Measurements from ENCODE around the gene NHERF1.

NHERF1 gene

GRCh38 chr17:74775409-74776043 lies 27.1 kb downstream of the NHERF1 start:
- Mint-ChIP-seq H3K9me3 (no peaks in the 10 kb centered on the region), H3K4me3 (peak overlapping the region; percentile 98), H3K36me3 (peaks cover 38% of the 10 kb centered on the region), H3K27ac (peak overlapping the region; percentile 96), H3K27me3 (no peaks in the 10 kb centered on the region), H3K4me1 (peaks cover 59% of the 10 kb centered on the region)
- no peak for ATAC-seq

- peak; percentile 89 for ATAC-seq
- H3K27ac Mint-ChIP-seq = peak within 1 kb of the TSS; percentile 96
- no peaks in the 10 kb centered on the region for H3K27me3 Mint-ChIP-seq
- peak within 1 kb of the TSS; percentile 98 for H3K4me3 Mint-ChIP-seq
- H3K36me3 Mint-ChIP-seq = peaks cover 31% of the 10 kb centered on the region
- no peaks in the 10 kb centered on the region for H3K9me3 Mint-ChIP-seq
- peaks cover 61% of the 10 kb centered on the region for H3K4me1 Mint-ChIP-seq
Measured at GRCh38 chr17:74776044-74776962, 27.9 kb downstream of the NHERF1 start, which contains the start of gene NAT9. NAT9 (minus strand) TSS chr17:74776345; CDS start chr17:74775698, 647 bp downstream.

- Mint-ChIP-seq H3K4me3 (peak overlapping the region; percentile 98), H3K27me3 (no peaks in the 10 kb centered on the region), H3K27ac (peak overlapping the region; percentile 96), H3K36me3 (peaks cover 24% of the 10 kb centered on the region), H3K4me1 (peaks cover 65% of the 10 kb centered on the region), H3K9me3 (no peaks in the 10 kb centered on the region)
- no peak for ATAC-seq
Measured at GRCh38 chr17:74776990-74777389, 28.6 kb downstream of the NHERF1 start.

GRCh38 chr17:74777901-74778515 lies 29.6 kb downstream of the NHERF1 start:
- Mint-ChIP-seq H3K9me3 (no peaks in the 10 kb centered on the region), H3K4me3 (no peak overlapping the region), H3K27ac (no peak overlapping the region), H3K4me1 (peaks cover 63% of the 10 kb centered on the region), H3K36me3 (peaks cover 14% of the 10 kb centered on the region), H3K27me3 (no peaks in the 10 kb centered on the region)
- ATAC-seq = no peak

GRCh38 chr17:74778960-74779359 lies 30.5 kb downstream of the NHERF1 start:
- H3K36me3 Mint-ChIP-seq = peaks cover 9% of the 10 kb centered on the region

GRCh38 chr17:74779501-74779900 lies 31.1 kb downstream of the NHERF1 start:
- no peak for ATAC-seq
- H3K4me3 Mint-ChIP-seq = peak overlapping the region; percentile 51
- H3K36me3 Mint-ChIP-seq = peaks cover 14% of the 10 kb centered on the region
- H3K4me1 Mint-ChIP-seq = peaks cover 68% of the 10 kb centered on the region
- H3K27ac Mint-ChIP-seq = peak overlapping the region; percentile 77
- no peaks in the 10 kb centered on the region for H3K9me3 Mint-ChIP-seq
- no peaks in the 10 kb centered on the region for H3K27me3 Mint-ChIP-seq

More at GRCh38 chr17:74778960-74779359, 30.5 kb downstream of the NHERF1 start:
- H3K9me3 Mint-ChIP-seq = no peaks in the 10 kb centered on the region
- H3K4me1 Mint-ChIP-seq = peaks cover 64% of the 10 kb centered on the region
- no peak for ATAC-seq
- no peaks in the 10 kb centered on the region for H3K27me3 Mint-ChIP-seq
- H3K27ac Mint-ChIP-seq = no peak overlapping the region
- H3K4me3 Mint-ChIP-seq = no peak overlapping the region

GRCh38 chr17:74779948-74780400 lies 31.5 kb downstream of the NHERF1 start:
- ATAC-seq = peak; percentile 91
- peaks cover 72% of the 10 kb centered on the region for H3K4me1 Mint-ChIP-seq
- peak overlapping the region; percentile 51 for H3K4me3 Mint-ChIP-seq
- peak overlapping the region; percentile 77 for H3K27ac Mint-ChIP-seq
- H3K9me3 Mint-ChIP-seq = no peaks in the 10 kb centered on the region
- peaks cover 19% of the 10 kb centered on the region for H3K36me3 Mint-ChIP-seq
- H3K27me3 Mint-ChIP-seq = no peaks in the 10 kb centered on the region

- no peaks in the 10 kb centered on the region for H3K9me3 Mint-ChIP-seq
- peak overlapping the region; percentile 77 for H3K27ac Mint-ChIP-seq
- H3K4me1 Mint-ChIP-seq = peaks cover 74% of the 10 kb centered on the region
- H3K27me3 Mint-ChIP-seq = no peaks in the 10 kb centered on the region
- peaks cover 23% of the 10 kb centered on the region for H3K36me3 Mint-ChIP-seq
- ATAC-seq = no peak
- H3K4me3 Mint-ChIP-seq = no peak overlapping the region
Measured at GRCh38 chr17:74780443-74781238, 32.2 kb downstream of the NHERF1 start.

- peaks cover 23% of the 10 kb centered on the region for H3K36me3 Mint-ChIP-seq
- H3K4me1 Mint-ChIP-seq = peaks cover 56% of the 10 kb centered on the region
- no peak overlapping the region for H3K27ac Mint-ChIP-seq
Measured at GRCh38 chr17:74782571-74782970, 34.1 kb downstream of the NHERF1 start.

GRCh38 chr17:74784125-74784810 lies 35.8 kb downstream of the NHERF1 start:
- peak overlapping the region; percentile 55 for H3K4me3 Mint-ChIP-seq
- no peaks in the 10 kb centered on the region for H3K9me3 Mint-ChIP-seq
- ATAC-seq = no peak
- H3K27ac Mint-ChIP-seq = peak overlapping the region; percentile 72
- H3K27me3 Mint-ChIP-seq = no peaks in the 10 kb centered on the region
- H3K36me3 Mint-ChIP-seq = peaks cover 34% of the 10 kb centered on the region
- H3K4me1 Mint-ChIP-seq = peaks cover 51% of the 10 kb centered on the region

More at GRCh38 chr17:74782571-74782970, 34.1 kb downstream of the NHERF1 start:
- H3K9me3 Mint-ChIP-seq = no peaks in the 10 kb centered on the region
- no peak overlapping the region for H3K4me3 Mint-ChIP-seq
- no peaks in the 10 kb centered on the region for H3K27me3 Mint-ChIP-seq
- no peak for ATAC-seq

GRCh38 chr17:74785096-74785980 lies 36.9 kb downstream of the NHERF1 start:
- Mint-ChIP-seq H3K36me3 (peaks cover 41% of the 10 kb centered on the region), H3K9me3 (no peaks in the 10 kb centered on the region), H3K4me3 (no peak overlapping the region), H3K4me1 (peaks cover 42% of the 10 kb centered on the region), H3K27me3 (no peaks in the 10 kb centered on the region), H3K27ac (peak overlapping the region; percentile 72)
- ATAC-seq = no peak

GRCh38 chr17:74785981-74786360 lies 37.5 kb downstream of the NHERF1 start:
- H3K4me3 Mint-ChIP-seq = no peak overlapping the region
- peaks cover 47% of the 10 kb centered on the region for H3K36me3 Mint-ChIP-seq
- H3K9me3 Mint-ChIP-seq = no peaks in the 10 kb centered on the region
- H3K27ac Mint-ChIP-seq = no peak overlapping the region
- no peak for ATAC-seq
- H3K27me3 Mint-ChIP-seq = no peaks in the 10 kb centered on the region
- H3K4me1 Mint-ChIP-seq = peaks cover 42% of the 10 kb centered on the region

GRCh38 chr17:74786431-74787055 lies 38.1 kb downstream of the NHERF1 start:
- Mint-ChIP-seq H3K27ac (no peak overlapping the region), H3K9me3 (no peaks in the 10 kb centered on the region), H3K36me3 (peaks cover 50% of the 10 kb centered on the region), H3K27me3 (no peaks in the 10 kb centered on the region), H3K4me1 (peaks cover 42% of the 10 kb centered on the region), H3K4me3 (no peak overlapping the region)
- no peak for ATAC-seq
